ENCODE measurements around the gene NTRK2.

The NTRK2 gene

DNA sequence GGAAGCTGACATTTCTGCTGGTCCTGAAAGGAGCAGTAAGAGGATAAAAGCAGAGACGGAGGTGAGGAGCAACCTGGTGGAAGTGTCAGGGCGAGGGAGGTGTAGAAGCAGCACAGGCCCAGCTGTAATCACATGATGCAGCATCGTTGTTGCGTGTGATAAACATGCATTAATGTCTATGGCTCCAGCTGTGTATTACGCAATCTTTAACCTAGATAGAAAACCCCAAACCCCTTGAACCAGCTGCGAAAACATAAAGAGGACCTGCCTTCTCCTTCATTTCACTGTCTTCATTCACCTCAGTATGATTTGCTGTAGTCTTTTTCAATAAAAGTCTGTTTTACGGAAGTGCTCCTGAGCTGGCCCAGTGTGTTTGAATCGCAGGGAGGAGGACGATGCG, 162.9 kb downstream of the NTRK2 start:
- Histone ChIP-seq H3K23ac (ENCODE audit: low read length) (no peak overlapping the region), H2BK5ac (ENCODE audit: low read depth, low read length, poor library complexity) (no peak overlapping the region), H3K18ac (ENCODE audit: low read length) (no peak overlapping the region), H3K27ac (ENCODE audit: low read depth, low read length) (no peak overlapping the region), H3K4me2 (ENCODE audit: low read length) (no peak overlapping the region), H2BK120ac (ENCODE audit: insufficient read depth, low read length, poor library complexity) (no peak overlapping the region), H3K14ac (ENCODE audit: low read length) (no peak overlapping the region), H2AFZ (ENCODE audit: insufficient read depth, low read length, poor library complexity) (no peak overlapping the region), H3K4me1 (ENCODE audit: control insufficient read depth in 1 of 2, insufficient read depth in 2 of 2, low read length in 2 of 2) (no peaks in the 10 kb centered on the region), H3K4ac (ENCODE audit: low read depth, low read length) (no peak overlapping the region), H3K9me3 (ENCODE audit: insufficient read depth, low read depth, low read length) (peaks cover 3% of the 10 kb centered on the region), H2BK12ac (ENCODE audit: low read length) (no peak overlapping the region), H3K79me2 (ENCODE audit: control insufficient read depth, insufficient read depth, low read length, poor library complexity) (no peaks in the 10 kb centered on the region), H3K9ac (ENCODE audit: low read length) (no peak overlapping the region), H4K12ac (ENCODE audit: low read depth, low read length) (no peak overlapping the region), H2AK5ac (ENCODE audit: low read length) (no peak overlapping the region), H3K79me1 (ENCODE audit: low read length) (no peaks in the 10 kb centered on the region), H4K8ac (ENCODE audit: low read depth, low read length) (no peak overlapping the region), H3K27me3 (ENCODE audit: insufficient read depth, low read length) (no peaks in the 10 kb centered on the region), H4K91ac (ENCODE audit: low read depth, low read length) (no peak overlapping the region), H3K36me3 (ENCODE audit: control insufficient read depth in 1 of 2, insufficient read depth in 2 of 2, low read length in 2 of 2) (no peaks in the 10 kb centered on the region), H3K4me3 (ENCODE audit: low read depth, low read length) (no peak overlapping the region)
- WGBS (ENCODE audit: extremely low coverage, insufficient coverage, insufficient read length): no CpG with 5 or more reads among the region's 10 CpGs
- DNase-seq: no peak

DNA sequence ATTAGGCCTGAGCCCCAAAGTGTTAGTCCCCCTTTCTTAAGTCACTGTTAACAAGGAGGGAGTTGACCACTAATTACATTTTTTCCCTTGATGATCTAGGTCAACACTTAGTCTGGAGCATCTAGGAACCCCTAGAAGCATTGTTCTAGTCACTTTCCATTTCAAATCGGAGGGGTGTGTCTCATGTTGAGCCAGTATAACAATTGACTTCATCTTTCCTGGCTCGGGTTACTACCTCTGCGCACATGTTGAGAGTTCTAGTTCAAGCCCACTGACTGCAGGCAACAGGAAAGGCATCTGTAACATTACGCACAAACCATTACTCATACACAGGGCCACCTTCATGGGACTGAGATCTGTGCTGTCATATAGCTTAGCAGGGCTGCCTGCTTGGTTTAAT, 164.9 kb downstream of the NTRK2 start:
- Histone ChIP-seq H2BK5ac (ENCODE audit: low read depth, low read length, poor library complexity) (no peak overlapping the region), H3K4me1 (ENCODE audit: control insufficient read depth in 1 of 2, insufficient read depth in 2 of 2, low read length in 2 of 2) (peaks cover 0 to 2% of the 10 kb centered on the region in 2 experiments), H4K12ac (ENCODE audit: low read depth, low read length) (no peak overlapping the region), H3K4ac (ENCODE audit: low read depth, low read length) (no peak overlapping the region), H2AK5ac (ENCODE audit: low read length) (no peak overlapping the region), H3K9ac (ENCODE audit: low read length) (no peak overlapping the region), H3K27ac (ENCODE audit: low read depth, low read length) (no peak overlapping the region), H3K23ac (ENCODE audit: low read length) (no peak overlapping the region), H2AFZ (ENCODE audit: insufficient read depth, low read length, poor library complexity) (no peak overlapping the region), H3K79me1 (ENCODE audit: low read length) (no peaks in the 10 kb centered on the region), H3K36me3 (ENCODE audit: control insufficient read depth in 1 of 2, insufficient read depth in 2 of 2, low read length in 2 of 2) (no peaks in the 10 kb centered on the region), H3K4me2 (ENCODE audit: low read length) (no peak overlapping the region), H3K79me2 (ENCODE audit: control insufficient read depth, insufficient read depth, low read length, poor library complexity) (no peaks in the 10 kb centered on the region), H3K18ac (ENCODE audit: low read length) (no peak overlapping the region), H4K8ac (ENCODE audit: low read depth, low read length) (no peak overlapping the region), H3K4me3 (ENCODE audit: low read depth, low read length) (no peak overlapping the region), H2BK12ac (ENCODE audit: low read length) (no peak overlapping the region), H4K91ac (ENCODE audit: low read depth, low read length) (no peak overlapping the region), H3K14ac (ENCODE audit: low read length) (no peak overlapping the region), H3K27me3 (ENCODE audit: insufficient read depth, low read length) (no peaks in the 10 kb centered on the region), H2BK120ac (ENCODE audit: insufficient read depth, low read length, poor library complexity) (no peak overlapping the region), H3K9me3 (ENCODE audit: insufficient read depth, low read depth, low read length) (peaks cover 2% of the 10 kb centered on the region)
- WGBS (ENCODE audit: extremely low coverage, insufficient coverage, insufficient read length): no CpG with 5 or more reads among the region's 4 CpGs
- no peak for DNase-seq

DNA sequence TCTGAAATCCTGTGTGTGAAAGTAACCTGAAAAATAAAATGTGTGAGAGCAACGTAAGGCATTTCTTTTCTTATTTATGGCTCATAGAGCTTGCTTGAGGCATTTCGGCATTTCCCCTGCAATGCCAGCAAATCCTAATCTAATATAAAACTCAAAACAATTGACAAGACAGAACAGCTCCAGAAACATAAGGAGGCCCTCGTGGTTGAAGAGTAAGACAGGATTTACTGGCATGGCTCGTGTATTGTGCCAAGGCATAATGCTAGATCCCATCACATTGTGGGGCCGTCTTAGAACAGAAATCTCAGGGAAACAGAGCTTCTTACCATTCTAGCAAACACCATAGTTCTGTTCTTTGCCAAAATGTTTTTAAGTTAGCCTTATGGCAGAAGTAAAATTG, 166.2 kb downstream of the NTRK2 start:
- Histone ChIP-seq H3K79me2 (ENCODE audit: control insufficient read depth, insufficient read depth, low read length, poor library complexity) (no peaks in the 10 kb centered on the region), H3K18ac (ENCODE audit: low read length) (no peak overlapping the region), H3K4me3 (ENCODE audit: low read depth, low read length) (no peak overlapping the region), H2BK120ac (ENCODE audit: insufficient read depth, low read length, poor library complexity) (no peak overlapping the region), H3K79me1 (ENCODE audit: low read length) (no peaks in the 10 kb centered on the region), H2AFZ (ENCODE audit: insufficient read depth, low read length, poor library complexity) (no peak overlapping the region), H4K12ac (ENCODE audit: low read depth, low read length) (no peak overlapping the region), H3K23ac (ENCODE audit: low read length) (no peak overlapping the region), H3K9me3 (ENCODE audit: insufficient read depth, low read depth, low read length) (peaks cover 1% of the 10 kb centered on the region), H2AK5ac (ENCODE audit: low read length) (no peak overlapping the region), H3K14ac (ENCODE audit: low read length) (no peak overlapping the region), H3K27me3 (ENCODE audit: insufficient read depth, low read length) (no peaks in the 10 kb centered on the region), H3K27ac (ENCODE audit: low read depth, low read length) (no peak overlapping the region), H2BK5ac (ENCODE audit: low read depth, low read length, poor library complexity) (no peak overlapping the region), H4K8ac (ENCODE audit: low read depth, low read length) (no peak overlapping the region), H2BK12ac (ENCODE audit: low read length) (no peak overlapping the region), H3K36me3 (ENCODE audit: control insufficient read depth in 1 of 2, insufficient read depth in 2 of 2, low read length in 2 of 2) (no peaks in the 10 kb centered on the region), H3K9ac (ENCODE audit: low read length) (no peak overlapping the region), H3K4ac (ENCODE audit: low read depth, low read length) (no peak overlapping the region), H4K91ac (ENCODE audit: low read depth, low read length) (no peak overlapping the region), H3K4me1 (ENCODE audit: control insufficient read depth in 1 of 2, insufficient read depth in 2 of 2, low read length in 2 of 2) (peaks cover 2 to 4% of the 10 kb centered on the region in 2 experiments), H3K4me2 (ENCODE audit: low read length) (no peak overlapping the region)
- no CpG with 5 or more reads among the region's 5 CpGs for WGBS (ENCODE audit: extremely low coverage, insufficient coverage, insufficient read length)
- no peak for DNase-seq

DNA sequence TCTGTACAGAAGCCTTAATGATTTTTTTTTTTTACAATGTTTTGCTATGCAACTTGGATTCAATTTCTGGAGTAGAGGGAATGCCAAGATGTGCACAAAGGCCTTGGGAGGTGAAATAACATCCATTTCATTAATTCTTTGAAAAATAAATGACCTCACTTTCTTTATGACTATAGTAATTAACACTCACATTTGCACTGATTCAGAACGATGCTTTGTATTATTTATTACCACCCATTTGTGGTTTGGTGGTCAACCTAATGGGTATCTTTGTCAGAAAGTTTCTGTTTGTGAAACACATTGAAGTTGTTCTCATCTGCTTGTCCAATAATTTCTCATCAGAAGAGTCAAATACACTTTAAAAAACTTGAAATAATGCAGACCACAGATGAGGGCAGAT, 169.3 kb downstream of the NTRK2 start:
- no CpG with 5 or more reads among the region's 1 CpG for WGBS (ENCODE audit: extremely low coverage, insufficient coverage, insufficient read length)
- peaks cover 2 to 4% of the 10 kb centered on the region in 2 experiments for H3K4me1 ChIP-seq (ENCODE audit: control insufficient read depth in 1 of 2, insufficient read depth in 2 of 2, low read length in 2 of 2)

More for the DNA sequence above, 169.3 kb downstream of the NTRK2 start:
- no peaks in the 10 kb centered on the region for H3K79me1 ChIP-seq (ENCODE audit: low read length)
- no peak overlapping the region for H3K4me2 ChIP-seq (ENCODE audit: low read length)
- no peak overlapping the region for H2BK12ac ChIP-seq (ENCODE audit: low read length)
- no peak overlapping the region for H2AK5ac ChIP-seq (ENCODE audit: low read length)
- H3K23ac ChIP-seq (ENCODE audit: low read length): no peak overlapping the region
- H3K18ac ChIP-seq (ENCODE audit: low read length): no peak overlapping the region
- no peak overlapping the region for H3K4me3 ChIP-seq (ENCODE audit: low read depth, low read length)
- no peak overlapping the region for H4K8ac ChIP-seq (ENCODE audit: low read depth, low read length)
- no peak overlapping the region for H2BK120ac ChIP-seq (ENCODE audit: insufficient read depth, low read length, poor library complexity)
- H4K12ac ChIP-seq (ENCODE audit: low read depth, low read length): no peak overlapping the region
- H3K36me3 ChIP-seq (ENCODE audit: control insufficient read depth in 1 of 2, insufficient read depth in 2 of 2, low read length in 2 of 2): no peaks in the 10 kb centered on the region
- H3K14ac ChIP-seq (ENCODE audit: low read length): no peak overlapping the region
- H2AFZ ChIP-seq (ENCODE audit: insufficient read depth, low read length, poor library complexity): no peak overlapping the region
- H3K79me2 ChIP-seq (ENCODE audit: control insufficient read depth, insufficient read depth, low read length, poor library complexity): no peaks in the 10 kb centered on the region
- H3K27me3 ChIP-seq (ENCODE audit: insufficient read depth, low read length): no peaks in the 10 kb centered on the region
- H3K27ac ChIP-seq (ENCODE audit: low read depth, low read length): no peak overlapping the region
- peaks cover 3% of the 10 kb centered on the region for H3K9me3 ChIP-seq (ENCODE audit: insufficient read depth, low read depth, low read length)
- H4K91ac ChIP-seq (ENCODE audit: low read depth, low read length): no peak overlapping the region
- H2BK5ac ChIP-seq (ENCODE audit: low read depth, low read length, poor library complexity): no peak overlapping the region
- no peak overlapping the region for H3K9ac ChIP-seq (ENCODE audit: low read length)
- no peak overlapping the region for H3K4ac ChIP-seq (ENCODE audit: low read depth, low read length)
- no peak for DNase-seq

Data from trophoblast cell (in vitro differentiated cells and primary cell).